ENCODE results near the gene FCER1G.

FCER1G gene

DNA sequence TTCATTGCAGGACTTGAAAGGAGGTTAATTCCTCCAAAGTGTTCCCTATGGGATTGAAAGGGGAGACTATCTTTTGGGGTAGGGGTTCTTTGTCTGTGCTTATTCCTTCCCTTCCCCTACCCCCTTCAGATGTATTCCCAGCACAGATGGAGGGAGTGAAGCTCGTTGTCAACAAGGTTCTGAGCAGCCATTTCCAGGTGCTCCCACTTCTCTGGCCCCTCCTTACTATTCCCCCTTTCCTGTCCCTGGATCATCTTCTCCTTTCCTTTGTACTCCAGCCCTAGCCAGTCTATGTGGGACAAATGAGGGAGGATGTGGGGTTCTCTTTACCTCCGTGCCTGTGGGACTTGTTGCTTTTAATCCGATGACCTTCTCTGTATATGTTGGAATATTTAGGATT lies 11.7 kb downstream of the FCER1G start:
- TF ChIP-seq, protein P1, sequence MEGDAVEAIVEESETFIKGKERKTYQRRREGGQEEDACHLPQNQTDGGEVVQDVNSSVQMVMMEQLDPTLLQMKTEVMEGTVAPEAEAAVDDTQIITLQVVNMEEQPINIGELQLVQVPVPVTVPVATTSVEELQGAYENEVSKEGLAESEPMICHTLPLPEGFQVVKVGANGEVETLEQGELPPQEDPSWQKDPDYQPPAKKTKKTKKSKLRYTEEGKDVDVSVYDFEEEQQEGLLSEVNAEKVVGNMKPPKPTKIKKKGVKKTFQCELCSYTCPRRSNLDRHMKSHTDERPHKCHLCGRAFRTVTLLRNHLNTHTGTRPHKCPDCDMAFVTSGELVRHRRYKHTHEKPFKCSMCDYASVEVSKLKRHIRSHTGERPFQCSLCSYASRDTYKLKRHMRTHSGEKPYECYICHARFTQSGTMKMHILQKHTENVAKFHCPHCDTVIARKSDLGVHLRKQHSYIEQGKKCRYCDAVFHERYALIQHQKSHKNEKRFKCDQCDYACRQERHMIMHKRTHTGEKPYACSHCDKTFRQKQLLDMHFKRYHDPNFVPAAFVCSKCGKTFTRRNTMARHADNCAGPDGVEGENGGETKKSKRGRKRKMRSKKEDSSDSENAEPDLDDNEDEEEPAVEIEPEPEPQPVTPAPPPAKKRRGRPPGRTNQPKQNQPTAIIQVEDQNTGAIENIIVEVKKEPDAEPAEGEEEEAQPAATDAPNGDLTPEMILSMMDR (IDR thresholded peaks at IDR 0.05; ENCODE audit: low read depth, low read length) = no peak
- no peak for DNase-seq (ENCODE audit: low read depth, low spot score)
- in situ Hi-C loops (cut with HindIII; ENCODE audit: low sequenced_read_pairs) = no loop called here
- H3K4me3 ChIP-seq (ENCODE audit: low read depth, low read length) = peak overlapping the region; percentile 87

DNA sequence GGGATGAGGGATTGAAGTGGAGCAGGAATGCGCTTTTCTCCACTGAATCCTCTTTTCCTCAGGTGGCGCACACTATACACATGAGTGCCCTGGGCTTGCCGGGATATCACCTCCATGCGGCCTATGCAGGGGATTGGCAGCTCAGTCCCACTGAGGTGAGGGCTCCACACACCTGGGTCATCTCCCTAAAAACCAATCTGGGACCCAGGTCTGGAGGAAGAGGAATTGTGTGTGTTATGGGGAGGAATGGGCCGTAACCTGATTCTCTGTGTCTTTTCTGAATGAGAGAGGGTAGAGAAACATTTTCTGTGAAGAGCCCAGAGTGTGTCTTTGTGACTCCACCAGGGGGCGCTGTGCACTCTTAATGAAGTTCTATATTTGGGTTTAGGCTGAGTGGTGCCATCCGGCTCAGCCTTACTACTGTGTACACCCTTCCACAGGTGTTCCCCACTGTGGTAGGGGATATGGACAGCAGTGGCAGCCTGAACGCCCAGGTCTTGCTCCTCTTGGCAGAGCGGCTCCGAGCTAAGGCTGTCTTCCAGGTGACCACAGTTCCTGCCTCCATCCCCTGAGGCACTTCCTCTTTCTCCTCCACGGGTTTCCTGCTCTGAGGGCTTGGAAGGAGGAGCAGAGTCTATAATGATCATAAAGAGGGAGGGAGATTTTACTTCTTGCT lies 12.2 kb downstream of the FCER1G start:
- H3K4me3 ChIP-seq (ENCODE audit: low read depth, low read length) = no peak overlapping the region
- in situ Hi-C loops (cut with HindIII; ENCODE audit: low sequenced_read_pairs) = no loop called here
- TF ChIP-seq, protein P1 (IDR thresholded peaks at IDR 0.05; ENCODE audit: low read depth, low read length) = peak; percentile 80
- peak; percentile 71 for DNase-seq (ENCODE audit: low read depth, low spot score)

DNA sequence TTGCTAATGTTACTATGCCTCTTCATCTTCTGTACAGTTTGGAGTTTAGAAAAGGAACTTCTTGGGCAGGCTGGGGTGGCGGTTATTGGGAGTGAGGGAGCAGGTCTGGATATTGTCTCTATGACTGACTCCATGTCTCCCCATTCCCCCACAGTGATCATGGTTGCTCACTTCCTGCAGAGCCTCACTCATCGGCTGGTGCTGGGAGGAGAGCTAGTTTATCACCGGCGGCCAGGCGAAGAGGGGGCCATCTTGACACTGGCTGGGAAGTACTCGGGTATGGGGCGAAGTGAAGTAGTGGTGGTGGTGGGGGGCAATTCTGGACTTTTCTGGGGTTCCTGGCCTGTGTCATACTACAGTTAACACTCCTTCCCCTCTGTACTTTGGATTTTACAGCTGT lies 12.9 kb downstream of the FCER1G start:
- no peak overlapping the region for H3K4me3 ChIP-seq (ENCODE audit: low read depth, low read length)
- in situ Hi-C loops (cut with HindIII; ENCODE audit: low sequenced_read_pairs) = no loop called here
- TF ChIP-seq, protein P1 (IDR thresholded peaks at IDR 0.05; ENCODE audit: low read depth, low read length) = no peak
- no peak for DNase-seq (ENCODE audit: low read depth, low spot score)

DNA sequence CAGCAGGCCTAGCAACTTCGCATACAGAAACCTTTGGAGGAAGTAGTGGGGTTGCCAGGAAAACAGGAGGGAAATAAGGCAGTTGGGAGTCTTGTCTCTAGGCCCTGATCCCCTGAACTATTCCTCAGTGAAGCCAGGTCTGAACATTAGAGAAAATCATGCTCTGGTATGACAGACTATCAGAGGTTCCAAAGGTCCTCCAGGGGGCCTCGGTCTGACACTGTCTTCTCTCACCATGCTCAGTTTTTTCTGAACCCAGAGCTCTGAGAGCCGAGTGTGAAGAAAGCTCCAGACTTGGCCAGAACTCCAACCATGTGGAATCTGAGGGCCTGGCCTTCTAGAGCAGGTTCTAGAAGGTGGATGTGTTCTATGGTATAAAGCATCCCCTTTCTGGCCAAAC lies 14.8 kb downstream of the FCER1G start:
- in situ Hi-C loops (cut with HindIII; ENCODE audit: low sequenced_read_pairs) = no loop called here
- TF ChIP-seq, protein P1 (IDR thresholded peaks at IDR 0.05; ENCODE audit: low read depth, low read length) = no peak
- H3K4me3 ChIP-seq (ENCODE audit: low read depth, low read length) = no peak overlapping the region
- DNase-seq (ENCODE audit: low read depth, low spot score) = no peak

DNA sequence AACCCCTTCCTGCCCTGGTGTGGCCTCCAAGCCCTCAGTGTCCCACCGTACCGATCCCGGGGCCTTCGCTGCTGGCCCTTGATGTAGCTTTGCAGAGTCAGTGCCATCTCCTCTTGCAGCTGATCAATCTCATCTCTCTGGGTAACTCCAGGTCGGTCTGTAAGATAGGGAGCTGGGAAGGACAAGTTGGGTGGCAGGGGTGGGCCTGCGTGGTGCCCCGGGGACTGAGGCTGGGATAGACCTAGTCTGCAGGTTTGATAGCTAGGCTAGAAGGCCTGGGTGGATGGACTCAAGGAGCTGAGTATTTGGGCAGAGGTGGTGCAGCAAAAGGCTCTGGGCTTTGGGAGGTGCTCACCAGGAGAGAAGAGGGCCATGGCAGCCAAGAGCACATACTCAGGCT lies 15.7 kb downstream of the FCER1G start:
- DNase-seq (ENCODE audit: low read depth, low spot score) = no peak
- H3K4me3 ChIP-seq (ENCODE audit: low read depth, low read length) = no peak overlapping the region
- TF ChIP-seq, protein P1 (IDR thresholded peaks at IDR 0.05; ENCODE audit: low read depth, low read length) = no peak
- in situ Hi-C loops (cut with HindIII; ENCODE audit: low sequenced_read_pairs) = no loop called here

DNA sequence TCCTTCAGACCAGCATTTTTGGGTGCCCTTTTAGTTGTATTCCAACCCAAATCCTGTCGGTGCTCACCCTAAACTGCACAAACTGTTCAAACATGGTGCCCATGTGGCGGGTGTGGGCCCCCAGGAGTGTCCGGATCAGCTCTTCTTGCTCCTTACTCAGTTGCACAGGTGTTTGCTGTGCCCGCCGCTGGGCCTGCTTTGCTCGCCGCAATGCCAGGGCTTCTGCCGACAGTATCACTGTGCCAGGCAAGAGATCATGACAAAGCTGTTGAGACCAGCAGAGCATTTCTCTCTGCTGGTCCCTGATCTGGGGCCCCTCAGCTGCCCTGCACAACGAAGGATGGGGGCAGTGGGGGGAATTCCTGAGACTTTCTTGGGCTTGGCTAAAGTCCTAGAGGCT lies 18.0 kb downstream of the FCER1G start:
- no peak for DNase-seq (ENCODE audit: low read depth, low spot score)
- no peak overlapping the region for H3K4me3 ChIP-seq (ENCODE audit: low read depth, low read length)
- TF ChIP-seq, protein P1 (IDR thresholded peaks at IDR 0.05; ENCODE audit: low read depth, low read length) = no peak
- in situ Hi-C loops (cut with HindIII; ENCODE audit: low sequenced_read_pairs) = no loop called here
